GM18951 (cell line): ENCODE data around the gene PLPPR3.
"Not testable (repeated sequence)": the region's sequence is repeated elsewhere in the genome, so short reads cannot be mapped to it uniquely, and the experiment has no call there.

ENCODE experiments used
- POLR2A ChIP-seq: IDR thresholded peaks from 4 replicates; pipeline ENCODE4 v1.6.1; 2011; ENCODE audit warnings: mild to moderate bottlenecking; ENCODE audit not compliant: insufficient read length, insufficient read depth; ENCODE audit errors: extremely low read depth
- in situ Hi-C: fragments of 300-500 bp; cut with MboI; formaldehyde crosslinking; loops from one replicate; pipeline ENCODE4 v1.12.0; 2022; ENCODE audit warnings: low sequenced_read_pairs, mixed read lengths, inconsistent platforms; ENCODE audit not compliant: unreplicated experiment

Gene PLPPR3

DNA sequence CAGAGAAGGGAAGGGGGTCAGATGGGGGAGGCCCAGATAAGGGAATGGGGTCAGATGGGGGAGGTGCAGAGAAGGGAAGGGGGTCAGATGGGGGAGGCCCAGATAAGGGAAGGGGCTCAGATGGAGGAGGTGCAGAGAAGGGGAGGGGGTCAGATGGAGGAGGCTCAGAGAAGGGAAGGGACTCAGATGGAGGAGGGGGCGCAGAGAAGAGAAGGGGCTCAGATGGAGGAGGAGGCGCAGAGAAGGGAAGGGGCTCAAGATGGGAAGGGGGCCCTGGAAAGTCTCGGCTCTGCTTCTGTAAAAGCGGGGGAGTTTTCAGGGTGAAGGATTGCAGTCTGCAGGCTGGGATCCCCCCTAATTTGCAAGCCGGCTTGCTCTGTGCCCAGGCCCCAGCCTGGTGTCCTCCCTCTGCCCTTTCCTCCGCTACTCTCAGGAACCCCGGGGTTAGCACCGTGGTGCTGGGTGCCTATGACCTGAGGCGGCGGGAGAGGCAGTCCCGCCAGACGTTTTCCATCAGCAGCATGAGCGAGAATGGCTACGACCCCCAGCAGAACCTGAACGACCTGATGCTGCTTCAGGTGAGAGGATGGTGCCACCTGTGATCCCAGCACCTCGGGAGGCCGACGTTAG lies 7.5 kb upstream of the PLPPR3 start:
- in situ Hi-C loops = no loop called here
- no peak for TF ChIP-seq POLR2A

DNA sequence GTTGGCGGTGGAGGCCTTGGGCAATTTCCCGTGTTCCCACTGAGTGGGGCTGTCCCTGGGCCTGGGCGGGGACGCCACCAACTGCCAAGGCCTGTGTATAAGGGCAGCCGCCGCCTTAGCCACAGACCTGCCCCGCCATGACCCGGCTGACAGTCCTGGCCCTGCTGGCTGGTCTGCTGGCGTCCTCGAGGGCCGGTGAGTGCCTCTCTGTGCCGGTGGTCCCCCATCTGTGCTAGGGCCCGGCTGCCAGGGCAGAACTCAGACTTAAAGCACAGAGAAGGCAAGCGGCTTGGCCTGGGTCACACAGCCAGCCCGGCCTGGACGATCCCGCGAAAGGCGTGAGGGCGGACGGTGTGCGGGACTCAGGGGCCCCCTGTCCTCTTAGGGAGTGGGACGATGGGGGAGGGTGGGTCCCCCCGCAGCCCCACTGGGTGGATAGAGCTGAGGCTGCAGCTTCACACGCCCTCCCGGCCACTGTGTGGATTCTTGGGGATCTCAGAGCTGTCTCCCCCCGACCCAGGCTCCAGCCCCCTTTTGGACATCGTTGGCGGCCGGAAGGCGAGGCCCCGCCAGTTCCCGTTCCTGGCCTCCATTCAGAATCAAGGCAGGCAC lies 6.1 kb upstream of the PLPPR3 start, which contains the start of gene AZU1:
AZU1 (plus strand) TSS at position 128 of the 612 bp plus-strand sequence; CDS start at position 138, 10 bp downstream.
- no peak for TF ChIP-seq POLR2A
- in situ Hi-C loops = no loop called here

DNA sequence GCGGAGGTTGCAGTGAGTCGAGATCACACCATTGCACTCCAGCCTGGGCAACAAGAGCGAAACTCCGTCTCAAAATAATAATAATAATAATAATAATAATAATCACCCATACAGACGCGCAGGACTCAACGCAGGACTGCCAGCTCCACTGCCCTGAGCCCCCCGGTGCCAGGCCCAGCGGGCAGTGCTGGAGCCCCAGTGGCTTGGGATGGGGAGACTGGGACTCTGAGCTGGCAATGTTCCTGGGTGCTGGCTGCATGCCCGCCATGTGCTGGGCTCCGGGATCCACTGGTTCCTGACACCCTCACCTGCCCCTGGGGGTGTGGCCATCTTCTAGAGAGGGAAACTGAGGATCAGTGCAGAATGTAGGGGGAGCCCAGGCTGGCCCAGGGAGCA lies 5.6 kb upstream of the PLPPR3 start:
- no peak for TF ChIP-seq POLR2A
- in situ Hi-C loops = no loop called here

DNA sequence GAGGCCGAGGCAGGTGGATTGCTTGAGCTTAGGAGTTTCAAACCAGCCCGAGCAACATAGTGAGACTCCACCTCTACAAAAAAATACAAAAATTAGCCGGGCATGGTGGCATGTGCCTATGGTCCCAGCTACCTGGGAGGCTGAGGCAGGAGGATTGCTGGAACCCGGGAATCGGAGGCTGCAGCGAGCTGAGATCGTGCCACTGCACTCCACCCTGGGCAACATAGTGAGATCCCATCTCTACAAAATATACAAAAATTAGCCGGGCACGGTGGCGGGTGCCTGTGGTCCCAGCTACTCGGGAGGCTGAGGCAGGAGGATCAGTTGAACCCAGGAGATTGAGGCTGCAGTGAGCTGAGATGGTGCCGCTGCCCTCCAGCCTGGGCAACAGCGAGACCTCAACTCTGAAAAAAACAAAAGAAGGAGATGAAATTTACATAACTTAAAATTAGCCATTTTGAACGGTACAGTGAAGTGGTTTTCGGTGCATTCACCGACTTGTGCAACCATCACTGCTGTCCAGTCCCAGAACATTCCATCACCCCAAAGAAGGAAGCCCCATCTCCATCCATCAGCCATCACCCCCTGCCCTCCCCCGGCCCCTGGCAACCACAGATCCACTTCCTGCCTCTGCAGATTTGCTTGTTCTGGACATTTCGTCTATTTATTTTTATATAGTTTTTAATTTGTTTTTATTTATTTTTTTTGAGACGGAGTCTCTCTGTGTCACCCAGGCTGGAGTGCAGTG lies 4.3 kb upstream of the PLPPR3 start:
- in situ Hi-C loops = no loop called here
- TF ChIP-seq POLR2A = no peak

DNA sequence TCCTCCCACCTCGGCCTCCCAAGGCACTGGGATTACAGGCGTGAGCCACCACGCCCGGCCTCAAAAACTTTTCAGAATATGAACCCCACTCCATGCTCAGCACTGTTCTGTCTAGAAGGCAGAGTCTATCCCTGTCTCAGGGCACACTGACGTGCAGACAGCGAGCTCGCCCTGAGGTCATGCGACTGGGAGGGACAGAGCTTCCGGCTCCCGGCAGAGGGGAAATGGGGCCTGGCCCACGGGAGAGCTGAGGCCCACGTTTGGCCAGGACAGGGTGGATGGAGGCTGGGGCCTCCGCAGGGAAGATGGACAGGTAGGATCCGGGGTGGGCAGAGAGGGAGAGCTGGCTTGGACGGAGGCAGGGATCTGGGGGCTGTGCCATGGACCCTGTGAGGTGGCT lies 3.1 kb upstream of the PLPPR3 start:
- no peak for TF ChIP-seq POLR2A
- in situ Hi-C loops = no loop called here

DNA sequence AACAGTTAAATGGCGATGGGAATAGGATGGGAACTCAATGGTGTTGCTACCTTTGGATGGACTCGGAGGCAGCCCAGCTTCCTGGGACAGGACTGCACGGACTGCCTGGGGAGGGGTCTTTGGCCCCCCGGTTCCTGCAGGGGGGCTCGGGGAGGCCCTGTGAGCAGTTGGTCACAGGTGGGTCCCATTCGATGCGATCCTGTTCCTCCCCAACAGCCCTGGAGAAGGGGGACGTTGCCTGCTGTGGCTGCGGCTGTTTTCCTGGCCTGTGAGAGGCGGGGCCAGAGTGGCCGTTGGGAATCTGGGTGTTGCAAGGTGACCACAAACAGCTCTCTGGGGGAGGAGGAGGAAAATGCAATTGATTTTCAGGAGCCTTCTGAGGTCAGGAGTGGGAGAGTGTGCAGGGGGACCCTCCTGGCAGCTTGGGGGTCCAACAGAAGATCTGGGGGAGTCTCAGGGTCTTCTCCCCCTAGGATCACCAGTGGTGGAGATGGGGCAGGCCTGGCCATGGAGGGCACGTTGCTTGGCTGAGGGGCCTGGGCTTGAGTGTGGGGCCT lies 1.9 kb upstream of the PLPPR3 start:
- TF ChIP-seq POLR2A = no peak
- in situ Hi-C loops = no loop called here

DNA sequence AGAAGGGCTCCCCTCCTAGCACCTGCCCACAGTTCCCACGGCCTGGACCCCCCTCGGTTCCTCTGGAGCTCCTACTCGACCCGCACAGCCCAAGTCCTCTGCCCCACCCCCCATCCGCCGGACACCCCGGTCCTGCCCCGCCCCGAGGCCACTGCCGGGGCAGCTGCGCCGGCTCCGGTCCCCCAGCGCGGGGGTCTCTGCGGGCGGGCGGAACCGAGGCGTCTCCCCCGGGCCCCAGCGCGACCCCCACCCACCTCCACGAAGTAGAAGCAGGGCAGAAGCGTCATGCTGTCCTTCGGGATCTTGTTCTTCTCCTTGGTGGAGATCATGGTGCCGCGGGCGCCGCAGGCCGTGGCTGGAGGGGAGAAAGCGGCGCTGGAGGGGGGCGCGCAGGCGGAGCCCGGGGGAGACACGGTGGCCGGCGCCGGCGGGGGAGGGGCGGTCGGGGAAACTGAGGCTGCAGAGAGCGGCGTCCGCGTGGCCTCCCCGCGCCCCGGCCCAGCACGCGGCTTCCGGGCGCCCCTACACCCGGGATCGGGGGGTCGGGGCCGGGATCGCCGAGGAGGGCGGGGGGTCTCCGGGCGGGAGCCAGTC lies 427 bp downstream of the PLPPR3 start:
- in situ Hi-C loops = no loop called here
- no peak for TF ChIP-seq POLR2A

DNA sequence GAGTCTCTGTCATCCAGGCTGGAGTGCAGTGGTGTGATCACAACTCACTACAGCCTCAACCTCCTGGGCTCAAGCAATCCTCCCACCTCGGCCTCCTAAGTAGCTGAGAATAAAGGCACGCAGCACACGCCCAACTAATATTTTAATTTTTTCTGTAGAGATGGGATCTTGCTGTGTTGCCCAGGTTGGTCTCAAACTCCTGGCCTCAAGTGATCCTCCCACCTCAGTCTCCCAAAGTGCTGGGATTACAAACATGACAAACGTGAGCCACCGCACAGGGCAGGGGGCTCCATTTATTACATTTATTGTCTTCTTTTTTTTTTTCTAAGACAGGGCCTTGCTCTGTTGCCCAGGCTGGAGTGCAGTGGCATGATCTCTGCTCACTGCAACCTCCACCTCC lies 1.5 kb downstream of the PLPPR3 start:
- in situ Hi-C loops = not testable (repeated sequence)

DNA sequence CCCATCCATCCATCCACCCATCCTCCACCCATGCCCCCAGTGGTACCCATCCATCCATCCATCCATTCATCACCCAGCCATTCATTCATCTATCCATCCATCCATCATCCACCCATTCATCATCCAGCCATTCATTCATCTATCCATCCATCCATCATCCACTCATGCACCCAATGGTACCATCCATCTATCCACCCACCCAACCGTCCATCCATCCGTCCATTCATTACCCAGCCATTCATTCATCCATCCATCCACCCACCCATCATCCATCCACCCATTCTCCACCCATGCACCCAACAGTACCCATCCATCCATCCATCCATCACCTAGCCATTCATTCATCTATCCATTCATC lies 5.3 kb downstream of the PLPPR3 start:
- TF ChIP-seq POLR2A = no peak
- in situ Hi-C loops = no loop called here

DNA sequence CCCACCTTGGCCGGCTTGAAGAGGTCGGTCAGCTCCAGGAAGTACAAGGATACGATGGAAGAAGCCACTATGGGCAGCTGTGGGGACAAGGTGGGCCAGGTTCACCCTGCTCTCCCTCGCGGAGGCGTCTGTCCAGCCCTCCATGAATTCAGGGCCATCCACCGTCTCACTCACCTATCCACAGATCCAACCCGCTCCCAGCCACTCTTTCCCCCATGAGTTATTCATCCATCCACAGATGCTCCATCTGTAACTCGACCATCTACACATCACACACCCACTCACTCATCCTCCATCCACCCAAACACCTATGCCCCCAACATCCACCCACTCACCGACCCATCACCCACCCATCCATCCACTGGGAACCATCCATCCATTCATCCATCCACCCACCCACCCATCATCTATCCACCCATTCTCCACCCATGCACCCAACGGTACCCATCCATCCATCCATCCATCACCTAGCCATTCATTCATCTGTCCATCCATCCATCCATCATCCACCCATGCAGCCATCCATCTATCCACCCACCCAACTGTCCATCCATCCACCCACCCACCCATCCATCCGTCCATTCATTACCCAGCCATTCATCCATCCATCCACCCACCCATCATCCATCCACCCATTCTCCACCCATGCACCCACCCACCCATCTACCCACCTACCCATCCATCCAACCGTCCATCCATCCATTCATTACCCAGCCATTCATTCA lies 5.8 kb downstream of the PLPPR3 start:
- in situ Hi-C loops = no loop called here
- TF ChIP-seq POLR2A = no peak

DNA sequence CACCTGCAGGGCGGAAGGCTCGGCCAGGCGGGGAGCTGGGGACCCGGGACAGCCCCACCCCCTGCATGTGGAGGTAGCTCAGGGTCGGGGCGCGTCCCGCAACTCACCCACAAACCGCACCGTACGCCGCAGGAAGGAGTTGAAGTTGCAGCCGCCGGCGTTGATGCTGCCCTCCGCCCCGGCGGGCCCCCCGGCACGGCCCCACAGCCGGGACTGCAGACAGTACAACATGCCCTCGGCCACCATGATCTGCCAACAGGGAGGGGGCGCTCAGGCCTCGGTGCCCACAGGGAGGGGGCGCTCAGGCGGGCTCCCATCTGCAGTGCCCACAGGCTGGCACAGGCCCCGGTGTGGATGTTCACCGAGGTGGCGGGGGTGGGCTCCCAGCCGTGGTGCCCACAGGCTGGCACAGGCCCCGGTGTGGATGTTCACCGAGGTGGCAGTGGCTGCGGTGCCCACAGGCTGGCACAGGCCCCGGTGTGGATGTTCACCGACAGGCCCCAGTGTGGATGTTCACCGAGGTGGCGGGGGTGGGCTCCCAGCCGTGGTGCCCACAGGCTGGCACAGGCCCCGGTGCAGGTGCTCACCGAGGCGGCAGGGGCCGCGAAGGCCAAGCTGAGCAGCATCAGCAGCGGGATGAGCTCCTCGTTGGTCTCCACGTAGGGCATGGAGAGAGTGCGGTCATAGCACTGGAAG lies 6.5 kb downstream of the PLPPR3 start:
- no peak for TF ChIP-seq POLR2A
- in situ Hi-C loops = no loop called here
